HL-60 (cell line): ENCODE measurements around the gene TOP2B.

Experiments
- DNase-seq, 2 experiments: peaks; one replicate each; pipeline ENCODE4 v3.0.0-alpha.2; 2010 to 2020; ENCODE audit warnings: low read depth in 1 of 2, low spot score in 1 of 2
- H3K27ac ChIP-seq: fragments of 250-450 bp; sonication (Bioruptor Pico); replicated peaks from 2 replicates; pipeline ENCODE4 v1.5.1; 2020; ENCODE audit warnings: mild to moderate bottlenecking, moderate library complexity
- H3K27me3 ChIP-seq: fragments of 250-450 bp; sonication (Bioruptor Pico); 2 replicates; pipeline ENCODE4 v1.5.1; 2021; ENCODE audit warnings: mild to moderate bottlenecking, moderate library complexity; ENCODE audit not compliant: insufficient read depth, poor library complexity, severe bottlenecking
- H3K4me3 ChIP-seq: replicated peaks from 2 replicates; pipeline ENCODE4 v1.5.1; 2011; ENCODE audit warnings: mild to moderate bottlenecking, control low read depth, low read length; ENCODE audit not compliant: insufficient read depth
- GABPA ChIP-seq: IDR thresholded peaks from 2 replicates; pipeline ENCODE4 v1.6.1; 2012; ENCODE audit warnings: low read depth
- POLR2AphosphoS5 ChIP-seq: IDR thresholded peaks from 2 replicates; pipeline ENCODE4 v1.6.1; 2012; ENCODE audit warnings: low read depth
- SPI1 ChIP-seq: IDR thresholded peaks from 2 replicates; pipeline ENCODE4 v1.6.1; 2012; ENCODE audit warnings: low read depth, mild to moderate bottlenecking, borderline replicate concordance
- TF ChIP-seq, protein P1 (sequence below): IDR thresholded peaks from 2 replicates; pipeline ENCODE4 v1.6.1; 2012; ENCODE audit warnings: low read depth; ENCODE audit not compliant: insufficient replicate concordance
- TF ChIP-seq, protein P2 (sequence below): IDR thresholded peaks from one replicate; pipeline ENCODE4 v1.5.1; 2011; ENCODE audit warnings: low read length, control low read depth, inconsistent platforms; ENCODE audit not compliant: insufficient read depth

The TOP2B gene

DNA sequence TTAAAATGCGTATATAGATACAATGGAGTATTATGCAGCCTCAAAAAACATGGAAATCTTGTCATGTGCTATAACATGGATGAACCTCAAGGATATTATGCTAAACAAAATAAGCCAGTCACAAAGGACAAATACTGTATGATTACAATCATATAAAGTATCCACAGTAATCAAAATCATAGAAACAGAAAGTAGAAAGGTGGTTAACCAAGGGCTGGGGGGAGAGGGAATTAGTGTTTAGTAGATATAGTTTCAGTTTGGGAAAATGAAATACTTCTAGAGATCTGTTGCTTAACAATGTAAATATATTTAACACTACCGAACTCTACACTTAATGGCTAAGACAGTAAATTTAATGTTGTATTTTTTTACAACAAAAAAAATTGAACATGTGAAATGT lies 9.0 kb downstream of the TOP2B start:
- Histone ChIP-seq H3K27ac (no peak overlapping the region), H3K27me3 (no peaks in the 10 kb centered on the region), H3K4me3 (no peak overlapping the region)
- TF ChIP-seq SPI1 (no peak), GABPA (no peak), POLR2AphosphoS5 (no peak)
- TF ChIP-seq, protein P1, sequence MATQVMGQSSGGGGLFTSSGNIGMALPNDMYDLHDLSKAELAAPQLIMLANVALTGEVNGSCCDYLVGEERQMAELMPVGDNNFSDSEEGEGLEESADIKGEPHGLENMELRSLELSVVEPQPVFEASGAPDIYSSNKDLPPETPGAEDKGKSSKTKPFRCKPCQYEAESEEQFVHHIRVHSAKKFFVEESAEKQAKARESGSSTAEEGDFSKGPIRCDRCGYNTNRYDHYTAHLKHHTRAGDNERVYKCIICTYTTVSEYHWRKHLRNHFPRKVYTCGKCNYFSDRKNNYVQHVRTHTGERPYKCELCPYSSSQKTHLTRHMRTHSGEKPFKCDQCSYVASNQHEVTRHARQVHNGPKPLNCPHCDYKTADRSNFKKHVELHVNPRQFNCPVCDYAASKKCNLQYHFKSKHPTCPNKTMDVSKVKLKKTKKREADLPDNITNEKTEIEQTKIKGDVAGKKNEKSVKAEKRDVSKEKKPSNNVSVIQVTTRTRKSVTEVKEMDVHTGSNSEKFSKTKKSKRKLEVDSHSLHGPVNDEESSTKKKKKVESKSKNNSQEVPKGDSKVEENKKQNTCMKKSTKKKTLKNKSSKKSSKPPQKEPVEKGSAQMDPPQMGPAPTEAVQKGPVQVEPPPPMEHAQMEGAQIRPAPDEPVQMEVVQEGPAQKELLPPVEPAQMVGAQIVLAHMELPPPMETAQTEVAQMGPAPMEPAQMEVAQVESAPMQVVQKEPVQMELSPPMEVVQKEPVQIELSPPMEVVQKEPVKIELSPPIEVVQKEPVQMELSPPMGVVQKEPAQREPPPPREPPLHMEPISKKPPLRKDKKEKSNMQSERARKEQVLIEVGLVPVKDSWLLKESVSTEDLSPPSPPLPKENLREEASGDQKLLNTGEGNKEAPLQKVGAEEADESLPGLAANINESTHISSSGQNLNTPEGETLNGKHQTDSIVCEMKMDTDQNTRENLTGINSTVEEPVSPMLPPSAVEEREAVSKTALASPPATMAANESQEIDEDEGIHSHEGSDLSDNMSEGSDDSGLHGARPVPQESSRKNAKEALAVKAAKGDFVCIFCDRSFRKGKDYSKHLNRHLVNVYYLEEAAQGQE: no peak
- TF ChIP-seq, protein P2, sequence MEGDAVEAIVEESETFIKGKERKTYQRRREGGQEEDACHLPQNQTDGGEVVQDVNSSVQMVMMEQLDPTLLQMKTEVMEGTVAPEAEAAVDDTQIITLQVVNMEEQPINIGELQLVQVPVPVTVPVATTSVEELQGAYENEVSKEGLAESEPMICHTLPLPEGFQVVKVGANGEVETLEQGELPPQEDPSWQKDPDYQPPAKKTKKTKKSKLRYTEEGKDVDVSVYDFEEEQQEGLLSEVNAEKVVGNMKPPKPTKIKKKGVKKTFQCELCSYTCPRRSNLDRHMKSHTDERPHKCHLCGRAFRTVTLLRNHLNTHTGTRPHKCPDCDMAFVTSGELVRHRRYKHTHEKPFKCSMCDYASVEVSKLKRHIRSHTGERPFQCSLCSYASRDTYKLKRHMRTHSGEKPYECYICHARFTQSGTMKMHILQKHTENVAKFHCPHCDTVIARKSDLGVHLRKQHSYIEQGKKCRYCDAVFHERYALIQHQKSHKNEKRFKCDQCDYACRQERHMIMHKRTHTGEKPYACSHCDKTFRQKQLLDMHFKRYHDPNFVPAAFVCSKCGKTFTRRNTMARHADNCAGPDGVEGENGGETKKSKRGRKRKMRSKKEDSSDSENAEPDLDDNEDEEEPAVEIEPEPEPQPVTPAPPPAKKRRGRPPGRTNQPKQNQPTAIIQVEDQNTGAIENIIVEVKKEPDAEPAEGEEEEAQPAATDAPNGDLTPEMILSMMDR: no peak
- DNase-seq: no peak

DNA sequence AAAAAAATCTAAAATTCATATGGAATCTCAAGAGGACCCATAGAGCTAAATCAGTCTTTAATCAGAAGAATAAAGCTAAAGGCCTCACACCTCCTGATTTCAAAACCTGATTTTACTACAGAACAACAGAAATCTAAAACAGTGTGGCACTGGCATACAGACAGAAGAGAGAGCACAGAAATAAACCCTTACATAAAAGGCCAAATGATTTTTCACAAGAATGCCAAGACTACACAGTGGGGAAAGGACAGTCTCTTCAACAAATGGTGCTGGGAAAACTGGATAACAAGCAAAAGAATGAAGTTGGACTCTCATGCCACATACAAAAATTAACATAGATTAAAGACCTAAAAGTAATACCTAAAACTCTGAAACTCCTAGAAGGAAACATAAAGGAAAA lies 10.1 kb downstream of the TOP2B start:
- H3K4me3 ChIP-seq: no peak overlapping the region
- no peak for DNase-seq
- TF ChIP-seq GABPA: no peak
- TF ChIP-seq SPI1: no peak
- no peak for TF ChIP-seq POLR2AphosphoS5
- TF ChIP-seq, protein P1: no peak
- TF ChIP-seq, protein P2: no peak

DNA sequence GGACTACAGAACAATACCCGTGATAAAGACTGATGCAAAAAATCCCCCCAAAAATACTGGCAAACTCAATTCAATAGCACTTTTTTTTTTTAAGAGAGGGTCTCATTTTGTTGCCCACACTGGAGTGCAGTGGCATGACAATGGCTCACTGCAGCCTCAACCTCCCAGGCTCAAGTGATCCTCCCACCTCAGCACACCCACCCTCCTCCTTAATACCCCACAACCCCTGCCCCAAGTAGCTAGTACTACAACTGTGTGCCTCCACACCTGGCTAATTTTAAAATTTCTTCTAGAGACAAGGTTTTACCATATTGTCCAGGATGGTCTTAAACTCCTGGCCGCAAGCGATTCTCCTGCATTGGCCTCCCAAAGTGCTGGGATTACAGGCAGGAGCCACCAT lies 11.4 kb downstream of the TOP2B start:
- H3K27me3 ChIP-seq: no peaks in the 10 kb centered on the region
- TF ChIP-seq, protein P2: no peak
- TF ChIP-seq GABPA (no peak), SPI1 (no peak), POLR2AphosphoS5 (no peak)
- no peak overlapping the region for H3K4me3 ChIP-seq
- H3K27ac ChIP-seq: no peak overlapping the region
- no peak for DNase-seq

More for the DNA sequence above, 10.1 kb downstream of the TOP2B start:
- H3K27ac ChIP-seq: no peak overlapping the region
- no peaks in the 10 kb centered on the region for H3K27me3 ChIP-seq

DNA sequence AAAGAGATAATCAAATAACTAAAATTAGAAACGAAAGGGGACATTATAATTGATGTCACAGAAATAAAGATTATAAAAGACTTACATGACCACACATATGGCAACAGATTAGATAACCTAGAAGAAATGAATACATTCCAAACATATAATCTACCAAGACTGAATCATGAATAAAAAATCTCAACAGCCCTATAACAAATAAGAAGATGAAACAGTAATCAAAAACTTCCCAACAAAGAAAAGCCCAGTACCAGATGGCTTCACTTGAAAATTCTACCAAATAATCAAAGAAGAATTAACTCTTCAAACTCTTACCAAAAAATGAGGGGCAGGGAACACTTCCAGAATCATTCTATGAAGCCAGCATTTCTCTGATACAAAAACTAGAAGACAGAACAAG lies 11.8 kb downstream of the TOP2B start:
- H3K4me3 ChIP-seq: no peak overlapping the region
- no peaks in the 10 kb centered on the region for H3K27me3 ChIP-seq

More for the DNA sequence above, 11.8 kb downstream of the TOP2B start:
- TF ChIP-seq POLR2AphosphoS5 (no peak), GABPA (no peak), SPI1 (no peak)
- TF ChIP-seq, protein P1: no peak
- TF ChIP-seq, protein P2: no peak
- DNase-seq: no peak
- no peak overlapping the region for H3K27ac ChIP-seq
